HG03196 (cell line): ENCODE measurements around the gene LIPI.
"Not testable (repeated sequence)": the region's sequence is repeated elsewhere in the genome, so short reads cannot be mapped to it uniquely, and the experiment has no call there.

Experiments used
- ATAC-seq: cut with Tn5 transposase; IDR thresholded peaks from one replicate; pipeline ENCODE4 v1.9.1; 2021; ENCODE audit not compliant: unreplicated experiment

LIPI gene

GRCh38 chr21:14120091-14120734 is 90.5 kb downstream of the LIPI start:
- peak; percentile 54 for ATAC-seq

- no peak for ATAC-seq
Observed at GRCh38 chr21:14119038-14119437, 91.7 kb downstream of the LIPI start.

- peak; percentile 69 for ATAC-seq
Observed at GRCh38 chr21:14116080-14116481, 94.7 kb downstream of the LIPI start.

- no peak for ATAC-seq
Observed at GRCh38 chr21:14115646-14116045, 95.1 kb downstream of the LIPI start.

GRCh38 chr21:14114251-14114650 is 96.5 kb downstream of the LIPI start:
- no peak for ATAC-seq

GRCh38 chr21:14104564-14104963 is 106.2 kb downstream of the LIPI start:
- ATAC-seq: not testable (repeated sequence)

- no peak for ATAC-seq
Observed at GRCh38 chr21:14099570-14099969, 111.2 kb downstream of the LIPI start.

- ATAC-seq: no peak
Observed at GRCh38 chr21:14097881-14098499, 112.8 kb downstream of the LIPI start.

GRCh38 chr21:14096577-14096976 is 114.2 kb downstream of the LIPI start:
- no peak for ATAC-seq

- no peak for ATAC-seq
Observed at GRCh38 chr21:14096172-14096571, 114.6 kb downstream of the LIPI start.

- ATAC-seq: no peak
Observed at GRCh38 chr21:14095056-14095455, 115.7 kb downstream of the LIPI start.

- ATAC-seq: no peak
Observed at GRCh38 chr21:14092834-14093560, 117.8 kb downstream of the LIPI start.

GRCh38 chr21:14090184-14090583 is 120.6 kb downstream of the LIPI start:
- not testable (repeated sequence) for ATAC-seq

- ATAC-seq: no peak
Observed at GRCh38 chr21:14088391-14088790, 122.4 kb downstream of the LIPI start.

- ATAC-seq: peak; percentile 76
Observed at GRCh38 chr21:14086553-14086952, 124.2 kb downstream of the LIPI start.

- ATAC-seq: no peak
Observed at GRCh38 chr21:14084701-14085100, 126.1 kb downstream of the LIPI start.

GRCh38 chr21:14084068-14084501 is 126.7 kb downstream of the LIPI start:
- ATAC-seq: no peak

- ATAC-seq: no peak
Observed at GRCh38 chr21:14080764-14081096, 130.0 kb downstream of the LIPI start.

GRCh38 chr21:14080040-14080763 is 130.6 kb downstream of the LIPI start:
- ATAC-seq: no peak

GRCh38 chr21:14078746-14079375 is 131.9 kb downstream of the LIPI start:
- ATAC-seq: no peak

GRCh38 chr21:14076143-14076806 is 134.5 kb downstream of the LIPI start:
- no peak for ATAC-seq
